Mesenchymal stem cell (in vitro differentiated cells and primary cell): ENCODE measurements around the gene COPZ2.
A peak's percentile ranks its signal among the peaks of the same experiment; 100 is the strongest.

ENCODE experiments used
- DNase-seq: peaks from one replicate; pipeline ENCODE4 v3.0.0-alpha.2; 2013
- H2AFZ ChIP-seq: one replicate; pipeline ENCODE4 v1.6.1; 2013; ENCODE audit warnings: low read depth, mild to moderate bottlenecking, control low read depth, inconsistent platforms, low read length, moderate library complexity
- H2AK5ac ChIP-seq: 2 replicates; pipeline ENCODE4 v1.6.1; 2013; ENCODE audit warnings: low read length, moderate library complexity, mild to moderate bottlenecking, inconsistent platforms; ENCODE audit not compliant: severe bottlenecking
- H2BK120ac ChIP-seq: one replicate; pipeline ENCODE4 v1.6.1; 2013; ENCODE audit warnings: low read depth, mild to moderate bottlenecking, inconsistent platforms, low read length, moderate library complexity
- H2BK12ac ChIP-seq, 2 experiments: one replicate each; pipeline ENCODE4 v1.6.1; 2013; ENCODE audit warnings: inconsistent platforms in 2 of 2, low read length in 2 of 2, mild to moderate bottlenecking in 2 of 2, moderate library complexity in 2 of 2, control low read depth in 1 of 2
- H2BK15ac ChIP-seq: one replicate; pipeline ENCODE4 v1.6.1; 2013; ENCODE audit warnings: mild to moderate bottlenecking, low read depth, inconsistent platforms; ENCODE audit not compliant: poor library complexity, severe bottlenecking
- H2BK5ac ChIP-seq: 2 replicates; pipeline ENCODE4 v1.6.1; 2013; ENCODE audit warnings: low read depth, mild to moderate bottlenecking, low read length, control low read depth, inconsistent platforms; ENCODE audit not compliant: poor library complexity, severe bottlenecking
- H3K14ac ChIP-seq, 2 experiments: one replicate each; pipeline ENCODE4 v1.6.1; 2013; ENCODE audit warnings: inconsistent platforms in 2 of 2, low read length in 2 of 2, control low read depth in 1 of 2, mild to moderate bottlenecking in 1 of 2, moderate library complexity in 1 of 2
- H3K18ac ChIP-seq, 2 experiments: one replicate each; pipeline ENCODE4 v1.6.1; 2013; ENCODE audit warnings: inconsistent platforms in 2 of 2, low read length in 2 of 2, control low read depth in 1 of 2, low read depth in 1 of 2, mild to moderate bottlenecking in 1 of 2
- H3K23ac ChIP-seq, 2 experiments: one replicate each; pipeline ENCODE4 v1.6.1; 2013; ENCODE audit warnings: inconsistent platforms in 2 of 2, low read length in 2 of 2, mild to moderate bottlenecking in 2 of 2, moderate library complexity in 2 of 2, control low read depth in 1 of 2
- H3K27ac ChIP-seq: 2 replicates; pipeline ENCODE4 v1.5.1; 2013; ENCODE audit warnings: mild to moderate bottlenecking, moderate library complexity, low read length, control low read depth, inconsistent platforms; ENCODE audit not compliant: poor library complexity, severe bottlenecking
- H3K27me3 ChIP-seq, 2 experiments: 2 replicates each; pipeline versions ENCODE4 v1.6.1 to v1.7.0; 2013; ENCODE audit warnings: low read length in 2 of 2, mild to moderate bottlenecking in 2 of 2, moderate library complexity in 2 of 2, control low read depth in 1 of 2, inconsistent platforms in 1 of 2; ENCODE audit not compliant: control insufficient read depth in 1 of 2, insufficient read depth in 1 of 2
- H3K36me3 ChIP-seq, 2 experiments: 2 replicates each; pipeline versions ENCODE4 v1.6.1 to v1.7.0; 2013; ENCODE audit warnings: low read length in 2 of 2, control low read depth in 1 of 2, inconsistent platforms in 1 of 2, low read depth in 1 of 2, mild to moderate bottlenecking in 1 of 2; ENCODE audit not compliant: insufficient read depth in 2 of 2, control insufficient read depth in 1 of 2
- H3K4ac ChIP-seq, 2 experiments: one replicate each; pipeline ENCODE4 v1.6.1; 2013; ENCODE audit warnings: inconsistent platforms in 2 of 2, low read length in 2 of 2, mild to moderate bottlenecking in 2 of 2, moderate library complexity in 2 of 2, control low read depth in 1 of 2, low read depth in 1 of 2
- H3K4me1 ChIP-seq: 2 replicates; pipeline ENCODE4 v1.6.1; 2013; ENCODE audit warnings: low read depth, low read length, control low read depth; ENCODE audit not compliant: control insufficient read depth, insufficient read depth
- H3K4me2 ChIP-seq: 2 replicates; pipeline ENCODE4 v1.6.1; 2013; ENCODE audit warnings: low read length, mild to moderate bottlenecking, inconsistent platforms; ENCODE audit not compliant: poor library complexity, severe bottlenecking
- H3K4me3 ChIP-seq, 2 experiments: 2 replicates each; pipeline versions ENCODE4 v1.5.1 to v1.7.0; 2013; ENCODE audit warnings: low read length in 2 of 2, mild to moderate bottlenecking in 2 of 2, control low read depth in 1 of 2, low read depth in 1 of 2; ENCODE audit not compliant: insufficient read depth in 1 of 2
- H3K79me1 ChIP-seq: replicated peaks from 2 replicates; pipeline ENCODE4 v1.6.1; 2013; ENCODE audit warnings: mild to moderate bottlenecking, control low read depth, low read length, inconsistent platforms; ENCODE audit not compliant: poor library complexity, severe bottlenecking
- H3K9ac ChIP-seq: 2 replicates; pipeline ENCODE4 v1.7.0; 2013; ENCODE audit warnings: mild to moderate bottlenecking, low read length, moderate library complexity
- H3K9me3 ChIP-seq: 2 replicates; pipeline ENCODE4 v1.7.0; 2013; ENCODE audit warnings: mild to moderate bottlenecking, low read length; ENCODE audit not compliant: control insufficient read depth
- H4K8ac ChIP-seq: one replicate; pipeline ENCODE4 v1.6.1; 2013; ENCODE audit warnings: inconsistent platforms, mild to moderate bottlenecking, low read length, moderate library complexity
- H4K91ac ChIP-seq: one replicate; pipeline ENCODE4 v1.6.1; 2013; ENCODE audit warnings: mild to moderate bottlenecking, low read length, inconsistent platforms
- WGBS: methylation state at CpG from one replicate; pipeline ENCODE4 v1.1.7; 2013; ENCODE audit warnings: mixed read lengths; 5-methylcytosine and 5-hydroxymethylcytosine counted together

COPZ2 gene

DNA sequence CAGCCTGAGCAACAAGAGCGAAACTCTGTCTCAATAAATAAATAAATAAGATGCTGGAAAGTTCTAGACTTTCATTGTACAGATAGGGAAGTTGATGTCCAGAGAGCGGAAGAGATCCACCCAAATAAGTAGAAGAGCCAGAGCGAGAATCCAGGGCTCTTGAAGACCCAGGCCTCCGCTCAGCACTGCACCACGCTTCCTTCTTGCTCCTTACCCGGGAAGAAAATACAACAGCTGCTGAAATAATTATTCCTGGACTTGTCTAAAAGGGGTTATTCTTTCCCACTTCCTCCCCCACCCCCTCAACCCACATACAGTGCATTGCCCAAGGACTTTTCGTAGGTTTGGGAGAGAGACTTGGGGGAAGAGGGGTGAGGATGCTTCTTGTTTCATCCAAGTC lies 40.0 kb downstream of the COPZ2 start:
- no peak overlapping the region for H2BK120ac ChIP-seq
- no peak overlapping the region for H3K18ac ChIP-seq
- H2BK5ac ChIP-seq: no peak overlapping the region
- H3K36me3 ChIP-seq: no peaks in the 10 kb centered on the region
- DNase-seq: no peak
- no peak overlapping the region for H3K27ac ChIP-seq
- H2BK12ac ChIP-seq: no peak overlapping the region
- no peaks in the 10 kb centered on the region for H3K79me1 ChIP-seq
- peaks cover 0 to 20% of the 10 kb centered on the region in 2 experiments for H3K27me3 ChIP-seq
- no peak overlapping the region for H2AFZ ChIP-seq
- no peaks in the 10 kb centered on the region for H3K9me3 ChIP-seq
- H4K8ac ChIP-seq: no peak overlapping the region
- no peak overlapping the region for H3K23ac ChIP-seq
- no peak overlapping the region for H3K4me2 ChIP-seq
- no peak overlapping the region for H3K4ac ChIP-seq
- 97% methylated on average over 3 of the region's 7 CpGs for WGBS
- no peak overlapping the region for H2AK5ac ChIP-seq
- no peak overlapping the region for H3K4me3 ChIP-seq
- H2BK15ac ChIP-seq: no peak overlapping the region
- no peak overlapping the region for H3K9ac ChIP-seq
- H3K14ac ChIP-seq: no peak overlapping the region
- H4K91ac ChIP-seq: no peak overlapping the region
- peaks cover 17% of the 10 kb centered on the region for H3K4me1 ChIP-seq

DNA sequence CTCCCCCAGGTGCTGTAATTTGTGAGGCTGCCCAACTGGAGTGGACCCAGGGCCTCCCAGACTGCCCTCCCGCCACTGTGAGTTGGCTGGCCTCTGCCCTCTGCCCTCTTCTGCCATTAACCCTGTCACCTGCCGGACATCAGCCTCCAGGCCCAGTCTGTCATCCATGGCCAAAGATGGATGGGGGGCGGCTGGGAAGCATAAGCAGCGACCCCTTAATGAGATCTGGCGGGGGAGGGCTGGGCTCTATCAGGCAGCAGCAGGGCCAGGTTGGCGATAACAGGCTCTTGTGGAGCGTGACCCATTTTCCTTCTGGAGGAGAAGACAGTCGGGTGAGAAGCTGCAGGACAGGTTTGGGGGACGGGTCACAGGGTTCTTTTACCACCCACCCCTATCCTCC lies 41.4 kb downstream of the COPZ2 start:
- no peak overlapping the region for H3K27ac ChIP-seq
- H3K9ac ChIP-seq: no peak overlapping the region
- H3K79me1 ChIP-seq: no peaks in the 10 kb centered on the region
- H3K23ac ChIP-seq: no peak overlapping the region
- no peak overlapping the region for H4K8ac ChIP-seq
- H2BK120ac ChIP-seq: no peak overlapping the region
- no peak overlapping the region for H2AFZ ChIP-seq
- H3K36me3 ChIP-seq: no peaks in the 10 kb centered on the region
- H3K4me1 ChIP-seq: peaks cover 12% of the 10 kb centered on the region
- H3K27me3 ChIP-seq: peaks cover 0 to 20% of the 10 kb centered on the region in 2 experiments
- H2BK12ac ChIP-seq: peak overlapping the region in 1 of 2 experiments; percentile 37
- no peak for DNase-seq
- H3K4me2 ChIP-seq: no peak overlapping the region
- H2BK5ac ChIP-seq: no peak overlapping the region
- H3K4me3 ChIP-seq: no peak overlapping the region
- no peak overlapping the region for H3K18ac ChIP-seq
- no peaks in the 10 kb centered on the region for H3K9me3 ChIP-seq
- WGBS: 68% methylated on average over 8 of the region's 9 CpGs
- no peak overlapping the region for H4K91ac ChIP-seq
- H3K4ac ChIP-seq: no peak overlapping the region
- H2BK15ac ChIP-seq: no peak overlapping the region
- H2AK5ac ChIP-seq: no peak overlapping the region
- no peak overlapping the region for H3K14ac ChIP-seq

- H3K4me3 ChIP-seq: no peak overlapping the region
- WGBS: 52% methylated on average over 13 of the region's 13 CpGs
- no peak overlapping the region for H3K4ac ChIP-seq
- no peak overlapping the region for H3K27ac ChIP-seq
- no peak overlapping the region for H2AFZ ChIP-seq
- H3K79me1 ChIP-seq: no peaks in the 10 kb centered on the region
- H2BK12ac ChIP-seq: no peak overlapping the region
- no peak overlapping the region for H3K23ac ChIP-seq
- no peak overlapping the region for H2BK15ac ChIP-seq
- H3K36me3 ChIP-seq: no peaks in the 10 kb centered on the region
- H3K4me2 ChIP-seq: no peak overlapping the region
- no peak for DNase-seq
- peaks cover 0 to 20% of the 10 kb centered on the region in 2 experiments for H3K27me3 ChIP-seq
- no peak overlapping the region for H3K14ac ChIP-seq
- H3K18ac ChIP-seq: no peak overlapping the region
- peaks cover 14% of the 10 kb centered on the region for H3K4me1 ChIP-seq
- H2AK5ac ChIP-seq: no peak overlapping the region
- no peaks in the 10 kb centered on the region for H3K9me3 ChIP-seq
- H2BK120ac ChIP-seq: no peak overlapping the region
- no peak overlapping the region for H4K8ac ChIP-seq
- H2BK5ac ChIP-seq: no peak overlapping the region
- H4K91ac ChIP-seq: no peak overlapping the region
- no peak overlapping the region for H3K9ac ChIP-seq
These were observed 42.2 kb downstream of the COPZ2 start for GRCh38 chr17:47995241-47995935.

GRCh38 chr17:47994724-47995123 lies 42.9 kb downstream of the COPZ2 start:
- no peak overlapping the region for H3K18ac ChIP-seq
- no peak overlapping the region for H3K4me3 ChIP-seq
- no peak overlapping the region for H3K4me2 ChIP-seq
- H3K23ac ChIP-seq: no peak overlapping the region
- H2BK120ac ChIP-seq: no peak overlapping the region
- H3K27me3 ChIP-seq: peaks cover 0 to 20% of the 10 kb centered on the region in 2 experiments
- no peak overlapping the region for H2BK12ac ChIP-seq
- WGBS: 69% methylated on average over 4 of the region's 4 CpGs
- H3K79me1 ChIP-seq: no peaks in the 10 kb centered on the region
- H2BK5ac ChIP-seq: no peak overlapping the region
- H3K9ac ChIP-seq: no peak overlapping the region
- no peak overlapping the region for H3K14ac ChIP-seq
- H3K27ac ChIP-seq: no peak overlapping the region
- no peaks in the 10 kb centered on the region for H3K36me3 ChIP-seq
- DNase-seq: no peak
- H4K8ac ChIP-seq: no peak overlapping the region
- no peak overlapping the region for H2AK5ac ChIP-seq
- no peak overlapping the region for H2BK15ac ChIP-seq
- no peak overlapping the region for H3K4ac ChIP-seq
- H4K91ac ChIP-seq: no peak overlapping the region
- H2AFZ ChIP-seq: no peak overlapping the region
- H3K4me1 ChIP-seq: peaks cover 13% of the 10 kb centered on the region
- H3K9me3 ChIP-seq: no peaks in the 10 kb centered on the region
